ENCODE data around the gene ABLIM2. TPM values are rescaled to one million over a fixed set of nuclear protein-coding genes. Genes with fewer than 3 reads are reported as not detected.

ABLIM2 gene
- polyA plus RNA-seq, 1 donor from 2014 or later, result 14.9 TPM

- Histone ChIP-seq H3K27ac (ENCODE audit: low read length) (no peak overlapping the region), H3K4me2 (ENCODE audit: low read length) (no peak overlapping the region)
Measured at GRCh38 chr4:7926822-7927221, 231.8 kb downstream of the ABLIM2 start.

GRCh38 chr4:7924570-7924969 is 234.0 kb downstream of the ABLIM2 start:
- TF ChIP-seq EZH2 (IDR thresholded peaks at IDR 0.05; ENCODE audit: borderline replicate concordance, insufficient read depth, low read length, poor library complexity, severe bottlenecking) (no peak), TAF1 (IDR thresholded peaks at IDR 0.05; ENCODE audit: low read depth) (no peak)
- Histone ChIP-seq H2AFZ (ENCODE audit: low read depth, low read length) (no peak overlapping the region), H3K9me3 (ENCODE audit: low read length) (no peaks in the 10 kb centered on the region), H3K27me3 (ENCODE audit: insufficient read depth, low read depth, low read length) (no peaks in the 10 kb centered on the region), H3K9me2 (ENCODE audit: insufficient read depth, low read length) (no peaks in the 10 kb centered on the region), H3K4me2 (ENCODE audit: low read length) (no peak overlapping the region), H3K4me3 (ENCODE audit: low read length) (no peak overlapping the region), H3F3A (ENCODE audit: insufficient read depth, low read length, poor library complexity, severe bottlenecking) (no peaks in the 10 kb centered on the region), H3K36me3 (ENCODE audit: insufficient read depth, low read length) (no peaks in the 10 kb centered on the region), H3K27ac (ENCODE audit: low read length) (no peak overlapping the region), H3K79me2 (replicated peaks; ENCODE audit: insufficient read depth, low read length) (peaks cover 78% of the 10 kb centered on the region), H4K20me1 (ENCODE audit: insufficient read depth) (peaks cover 6% of the 10 kb centered on the region), H3K9ac (ENCODE audit: low read length) (no peak overlapping the region)

More at GRCh38 chr4:7926822-7927221, 231.8 kb downstream of the ABLIM2 start:
- no peak overlapping the region for H3K4me3 ChIP-seq (ENCODE audit: low read length)
- TF ChIP-seq SMC3 (conservative IDR thresholded peaks at IDR 0.05; ENCODE audit: poor library complexity) (no peak), RAD21 (conservative IDR thresholded peaks at IDR 0.05) (no peak), EP300 (conservative IDR thresholded peaks at IDR 0.05; ENCODE audit: poor library complexity, severe bottlenecking) (no peak), TAF1 (IDR thresholded peaks at IDR 0.05; ENCODE audit: low read depth) (no peak), MXI1 (conservative IDR thresholded peaks at IDR 0.05; ENCODE audit: poor library complexity, severe bottlenecking) (no peak), EZH2 (IDR thresholded peaks at IDR 0.05; ENCODE audit: borderline replicate concordance, insufficient read depth, low read length, poor library complexity, severe bottlenecking) (no peak), CTCF (IDR thresholded peaks at IDR 0.05; ENCODE audit: poor library complexity, severe bottlenecking) (no peak), REST (IDR thresholded peaks at IDR 0.05; ENCODE audit: borderline replicate concordance) (no peak), POLR2AphosphoS5 (IDR thresholded peaks at IDR 0.05) (no peak)
- H3K27me3 ChIP-seq (ENCODE audit: insufficient read depth, low read depth, low read length), result no peaks in the 10 kb centered on the region
- no peak overlapping the region for H2AFZ ChIP-seq (ENCODE audit: low read depth, low read length)
- H4K20me1 ChIP-seq (ENCODE audit: insufficient read depth), result peaks cover 14% of the 10 kb centered on the region
- no peaks in the 10 kb centered on the region for H3K36me3 ChIP-seq (ENCODE audit: insufficient read depth, low read length)
- no peaks in the 10 kb centered on the region for H3K9me3 ChIP-seq (ENCODE audit: low read length)
- H3K9ac ChIP-seq (ENCODE audit: low read length), result no peak overlapping the region
- no peaks in the 10 kb centered on the region for H3K9me2 ChIP-seq (ENCODE audit: insufficient read depth, low read length)
- peaks cover 85% of the 10 kb centered on the region for H3K79me2 ChIP-seq (replicated peaks; ENCODE audit: insufficient read depth, low read length)
- H3F3A ChIP-seq (ENCODE audit: insufficient read depth, low read length, poor library complexity, severe bottlenecking), result no peaks in the 10 kb centered on the region

- H3K36me3 ChIP-seq (ENCODE audit: insufficient read depth, low read length), result no peaks in the 10 kb centered on the region
- no peaks in the 10 kb centered on the region for H3K27me3 ChIP-seq (ENCODE audit: insufficient read depth, low read depth, low read length)
- no peak overlapping the region for H2AFZ ChIP-seq (ENCODE audit: low read depth, low read length)
- no peaks in the 10 kb centered on the region for H3K9me3 ChIP-seq (ENCODE audit: low read length)
- H4K20me1 ChIP-seq (ENCODE audit: insufficient read depth), result peaks cover 2% of the 10 kb centered on the region
- H3K4me3 ChIP-seq (ENCODE audit: low read length), result no peak overlapping the region
- no peak overlapping the region for H3K9ac ChIP-seq (ENCODE audit: low read length)
- peaks cover 78% of the 10 kb centered on the region for H3K79me2 ChIP-seq (replicated peaks; ENCODE audit: insufficient read depth, low read length)
- no peaks in the 10 kb centered on the region for H3F3A ChIP-seq (ENCODE audit: insufficient read depth, low read length, poor library complexity, severe bottlenecking)
- H3K27ac ChIP-seq (ENCODE audit: low read length), result no peak overlapping the region
- no peak for TF ChIP-seq SMC3 (conservative IDR thresholded peaks at IDR 0.05; ENCODE audit: poor library complexity)
- TF ChIP-seq MXI1 (conservative IDR thresholded peaks at IDR 0.05; ENCODE audit: poor library complexity, severe bottlenecking), result no peak
- no peak for TF ChIP-seq POLR2AphosphoS5 (IDR thresholded peaks at IDR 0.05)
- no peak for TF ChIP-seq CTCF (IDR thresholded peaks at IDR 0.05; ENCODE audit: poor library complexity, severe bottlenecking)
- no peak for TF ChIP-seq REST (IDR thresholded peaks at IDR 0.05; ENCODE audit: borderline replicate concordance)
- no peaks in the 10 kb centered on the region for H3K9me2 ChIP-seq (ENCODE audit: insufficient read depth, low read length)
- no peak overlapping the region for H3K4me2 ChIP-seq (ENCODE audit: low read length)
Measured at GRCh38 chr4:7924163-7924562, 234.4 kb downstream of the ABLIM2 start.

All from neural cell (in vitro differentiated cells).